ENCODE results near the gene SCMH1. TPM values are rescaled to one million over a fixed set of nuclear protein-coding genes. Genes with fewer than 3 reads are reported as not detected.

SCMH1 gene
- total and polyA plus RNA-seq, 2 of the 4 experiments (the other 2 are of a cell fraction), result 9.0 to 19.4 TPM

DNA sequence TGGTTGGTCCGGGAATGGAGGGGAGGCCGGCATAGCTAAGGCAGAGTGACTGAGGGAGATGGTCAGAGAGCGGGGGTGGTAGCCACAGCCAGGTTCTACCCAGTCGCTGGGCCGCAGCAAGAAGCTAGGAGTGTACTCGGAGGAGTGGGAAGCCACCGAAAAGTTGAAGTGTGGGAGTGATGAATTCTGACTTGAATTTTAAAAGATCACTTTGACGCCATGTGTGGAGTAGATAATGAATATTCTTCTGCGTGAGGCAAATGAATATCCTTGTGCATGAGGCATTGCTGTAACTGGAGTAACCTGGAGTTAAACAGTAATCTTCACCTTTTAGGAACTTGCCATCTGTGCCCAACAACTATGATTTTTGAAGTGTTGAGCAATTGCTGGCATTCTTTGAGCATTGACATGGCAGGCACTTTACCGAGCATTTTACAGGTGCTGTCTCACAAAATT, 255.8 kb downstream of the SCMH1 start:
- Histone ChIP-seq H3K18ac (ENCODE audit: low read depth, low read length) (no peak overlapping the region), H3K4me3 (ENCODE audit: insufficient read depth, low read depth, low read length) (no peak overlapping the region), H3K27ac (ENCODE audit: insufficient read depth, low read length) (no peak overlapping the region), H3K4me2 (ENCODE audit: low read depth, low read length) (no peak overlapping the region), H2BK5ac (ENCODE audit: low read depth, low read length, poor library complexity, severe bottlenecking) (no peak overlapping the region), H2BK20ac (ENCODE audit: low read depth, low read length) (no peak overlapping the region), H3K27me3 (ENCODE audit: control insufficient read depth, insufficient read depth, low read length) (no peaks in the 10 kb centered on the region), H3K9me1 (ENCODE audit: insufficient read depth, low read length) (peaks cover 12% of the 10 kb centered on the region), H4K8ac (ENCODE audit: low read depth in 2 of 2, low read length in 2 of 2) (no peak overlapping the region), H3K9ac (ENCODE audit: low read depth, low read length) (no peak overlapping the region), H3K23ac (ENCODE audit: low read depth, low read length) (no peak overlapping the region), H4K91ac (ENCODE audit: insufficient read depth, low read depth, low read length) (no peak overlapping the region), H4K5ac (ENCODE audit: low read depth, low read length) (no peak overlapping the region), H3K56ac (ENCODE audit: extremely low read depth, insufficient read depth, low read length) (no peak overlapping the region), H3K36me3 (ENCODE audit: control insufficient read depth, insufficient read depth, low read length) (peaks cover 32% of the 10 kb centered on the region), H3K4me1 (ENCODE audit: control insufficient read depth, insufficient read depth, low read length) (peaks cover 21% of the 10 kb centered on the region), H3K4ac (ENCODE audit: low read depth, low read length) (no peak overlapping the region), H3K79me1 (ENCODE audit: low read depth in 1 of 2, low read length in 2 of 2) (peaks cover 36 to 70% of the 10 kb centered on the region in 2 experiments), H2AK9ac (replicated peaks; ENCODE audit: low read depth, low read length, poor library complexity) (no peak overlapping the region), H2AFZ (replicated peaks; ENCODE audit: low read length, poor library complexity) (no peak overlapping the region), H3K9me3 (ENCODE audit: control insufficient read depth, insufficient read depth, low read length) (no peaks in the 10 kb centered on the region), H2BK120ac (ENCODE audit: low read depth, low read length) (no peak overlapping the region), H2BK15ac (ENCODE audit: low read depth, low read length) (no peak overlapping the region), H4K20me1 (ENCODE audit: insufficient read depth, low read length) (peaks cover 29% of the 10 kb centered on the region), H2AK5ac (ENCODE audit: low read depth, low read length) (no peak overlapping the region), H3K14ac (replicated peaks; ENCODE audit: low read depth, low read length) (no peak overlapping the region)
- 97% methylated on average over 9 of the region's 10 CpGs; no CpG with 5 or more reads in 1 of the 2 experiments for WGBS, 2 experiments (ENCODE audit: extremely low coverage in 2 of 2, insufficient read length in 1 of 2)
- intact Hi-C loops (cut with micrococcal nuclease) (no loop called here), dilution Hi-C loops (cut with HindIII; ENCODE audit: low sequenced_read_pairs, unreplicated experiment) (no loop called here), in situ Hi-C loops (cut with MboI; ENCODE audit: low sequenced_read_pairs) (no loop called here)
- ATAC-seq (ENCODE audit: low read depth) (no peak), DNase-seq (no peak)
- TF ChIP-seq RAD21 (IDR thresholded peaks at IDR 0.05; ENCODE audit: low read length), result no peak
- TF ChIP-seq MAFK (IDR thresholded peaks at IDR 0.05; ENCODE audit: low read depth, low read length), result no peak
- peak; percentile 5; the same call in 1 of the 2 replicates for TF ChIP-seq CEBPB (IDR thresholded peaks at IDR 0.05; ENCODE audit: low read depth, low read length)
- ChIA-PET CTCF (no interaction called here), POLR2A (ENCODE audit: unreplicated experiment) (no interaction called here)
- BruUV-seq (replicated peaks), result no TSS peak

Measured in IMR-90 (cell line).